Measurements from ENCODE around the gene GRWD1.

Gene GRWD1

GRCh38 chr19:48499316-48500090, 53.7 kb downstream of the GRWD1 start:
- no peak for DNase-seq

GRCh38 chr19:48500830-48501493, 55.2 kb downstream of the GRWD1 start:
- no peak for DNase-seq

- DNase-seq, result peak; percentile 62
Measured at GRCh38 chr19:48501494-48502349, 55.9 kb downstream of the GRWD1 start.

GRCh38 chr19:48502350-48503018, 56.7 kb downstream of the GRWD1 start:
- DNase-seq, result no peak

- peak; percentile 24 for DNase-seq
Measured at GRCh38 chr19:48506138-48506733, 60.5 kb downstream of the GRWD1 start.

Data from stimulated activated CD4-positive, alpha-beta T cell treated with anti-CD3 and anti-CD28 coated beads, Interleukin-4, amount 100 ng/mL, for 24 hours (primary cell).